Upper lobe of right lung (tissue), 1 donor: ENCODE results near the gene OSBPL5. TPM values are rescaled to one million over a fixed set of nuclear protein-coding genes. Genes with fewer than 3 reads are reported as not detected.
"Not testable (repeated sequence)": the region's sequence is repeated elsewhere in the genome, so short reads cannot be mapped to it uniquely, and the experiment has no call there.

Experiments used
- ATAC-seq: fragments of 200-7000 bp; cut with Tn5 transposase; one replicate; pipeline ENCODE4 v1.9.1; 2020; ENCODE audit warnings: mild to moderate bottlenecking, moderate library complexity
- DNase-seq: peaks from one replicate; pipeline ENCODE4 v3.0.0-alpha.2; 2020
- H3K27ac ChIP-seq: fragments of 200-600 bp; one replicate; pipeline ENCODE4 v1.8.0; 2022
- H3K27me3 ChIP-seq: fragments of 200-600 bp; one replicate; pipeline ENCODE4 v1.8.0; 2022; ENCODE audit warnings: mild to moderate bottlenecking
- H3K36me3 ChIP-seq: fragments of 200-600 bp; one replicate; pipeline ENCODE4 v1.8.0; 2022
- H3K4me1 ChIP-seq: fragments of 200-600 bp; one replicate; pipeline ENCODE4 v1.8.0; 2022
- H3K4me3 ChIP-seq: fragments of 200-600 bp; one replicate; pipeline ENCODE4 v1.8.0; 2022; ENCODE audit warnings: mild to moderate bottlenecking
- H3K9me3 ChIP-seq: fragments of 200-600 bp; one replicate; pipeline ENCODE4 v1.8.0; 2022
- CTCF ChIP-seq: fragments of 200-600 bp; IDR thresholded peaks from one replicate; pipeline ENCODE4 v1.8.0; 2022; ENCODE audit warnings: antibody characterized with exemption
- intact Hi-C: fragments of 100-400 bp; cut with DNase I; formaldehyde crosslinking; loops from one replicate; pipeline ENCODE4 v1.11.0; 2022
- total RNA-seq: library from RNA; stranded (reverse); fragmentation: NEBNext Ultra II Directional; extraction: Animal tissue kit (Norgen Biotek cat#: 25700); gene quantifications from one replicate; pipeline ENCODE4 v1.2.1, GENCODE V29; 2021
- donor health status: DM: no; HTN: yes; CAD: no; lungs with severe emphysema.

OSBPL5 gene
- total RNA-seq, 1 donor from 2014 or later = 52.6 TPM

- no peak for ATAC-seq
These were observed 87.8 kb downstream of the OSBPL5 start for GRCh38 chr11:3077189-3077836.

DNA sequence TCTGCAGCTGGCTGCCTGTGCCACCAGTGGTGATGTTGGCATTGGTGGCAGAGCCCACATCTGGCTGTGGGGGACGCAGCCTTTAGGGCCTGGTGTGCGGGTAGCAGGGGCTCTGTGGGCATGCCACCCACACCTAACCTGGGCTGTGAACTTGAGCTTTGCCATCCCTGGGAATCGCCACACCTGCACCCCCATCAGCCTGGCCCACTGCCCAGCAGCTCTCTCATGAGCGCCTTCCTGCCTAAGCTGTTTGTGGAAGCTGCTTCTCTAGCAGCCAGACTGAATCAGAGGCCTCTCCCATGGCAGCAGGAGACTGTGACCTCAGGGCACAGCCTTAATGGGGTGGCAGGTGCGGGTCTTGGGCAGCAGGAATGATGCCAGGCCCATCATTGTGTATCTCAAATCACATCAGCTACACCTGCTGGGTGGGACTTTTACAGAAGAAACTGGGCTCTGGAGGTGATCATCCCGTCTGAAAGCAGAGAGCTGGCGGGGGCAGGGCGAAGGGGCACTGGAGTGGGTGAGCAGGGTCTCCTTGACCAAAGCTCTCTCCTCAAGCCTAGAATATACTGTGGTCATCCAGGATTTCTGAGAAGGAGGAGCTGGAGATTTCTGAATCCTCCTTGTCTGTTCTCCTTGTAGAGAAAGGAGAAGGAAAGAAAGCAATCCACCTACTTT lies 90.1 kb downstream of the OSBPL5 start:
- Histone ChIP-seq H3K9me3 (no peaks in the 10 kb centered on the region), H3K4me1 (no peaks in the 10 kb centered on the region), H3K27ac (no peak overlapping the region), H3K36me3 (no peaks in the 10 kb centered on the region), H3K27me3 (no peaks in the 10 kb centered on the region), H3K4me3 (no peak overlapping the region)
- no peak for TF ChIP-seq CTCF
- ATAC-seq = peak; percentile 34
- DNase-seq = no peak
- intact Hi-C loops = no loop called here

More at GRCh38 chr11:3077189-3077836, 87.8 kb downstream of the OSBPL5 start:
- DNase-seq = no peak
- intact Hi-C loops = no loop called here
- Histone ChIP-seq H3K9me3 (no peaks in the 10 kb centered on the region), H3K36me3 (no peaks in the 10 kb centered on the region), H3K4me3 (no peak overlapping the region), H3K27ac (no peak overlapping the region), H3K27me3 (no peaks in the 10 kb centered on the region), H3K4me1 (no peaks in the 10 kb centered on the region)
- TF ChIP-seq CTCF = no peak

DNA sequence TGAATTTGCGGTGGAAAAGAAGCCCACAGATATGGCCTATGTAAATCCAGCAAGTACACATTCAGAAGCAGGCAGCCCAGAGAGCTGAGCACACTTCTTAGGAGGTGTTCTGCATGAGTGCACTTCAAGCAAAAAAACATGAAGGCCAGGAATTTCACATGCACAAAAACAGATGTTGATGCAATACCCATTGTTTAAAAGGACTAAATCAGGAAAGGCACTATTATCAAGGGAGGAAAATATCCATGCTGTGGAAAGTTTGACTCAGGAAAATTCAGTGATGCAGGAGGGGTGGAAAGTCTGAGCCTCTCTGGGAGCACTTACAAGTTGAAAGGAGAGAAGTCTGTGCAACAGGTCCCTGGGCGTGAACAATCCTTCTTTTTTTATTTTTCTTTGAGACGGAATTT lies 92.1 kb downstream of the OSBPL5 start:
- no peaks in the 10 kb centered on the region for H3K36me3 ChIP-seq
- intact Hi-C loops = no loop called here
- no peak for TF ChIP-seq CTCF
- no peak overlapping the region for H3K27ac ChIP-seq
- no peaks in the 10 kb centered on the region for H3K9me3 ChIP-seq
- no peaks in the 10 kb centered on the region for H3K27me3 ChIP-seq
- H3K4me1 ChIP-seq = no peaks in the 10 kb centered on the region
- peak; percentile 80 for ATAC-seq
- DNase-seq = no peak
- H3K4me3 ChIP-seq = no peak overlapping the region

DNA sequence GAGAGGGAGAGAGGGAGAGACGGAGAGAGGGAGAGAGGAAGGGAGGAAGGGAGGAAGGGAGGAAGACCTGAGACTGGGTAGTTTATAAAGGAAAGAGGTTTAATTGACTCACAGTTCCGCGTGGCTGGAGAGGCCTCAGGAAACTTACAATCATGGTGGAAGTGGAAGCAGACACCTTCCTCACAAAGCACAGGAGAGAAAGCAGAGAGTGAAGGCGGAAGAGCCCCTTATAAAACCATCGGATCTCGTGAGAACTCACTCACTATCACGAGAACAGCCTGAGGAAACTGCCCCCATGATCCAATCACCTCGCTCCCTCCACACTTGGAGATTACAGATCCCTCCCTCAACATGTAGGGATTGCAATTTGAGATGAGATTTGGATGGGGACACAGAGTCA lies 95.7 kb downstream of the OSBPL5 start:
- Histone ChIP-seq H3K27ac (no peak overlapping the region), H3K4me1 (no peaks in the 10 kb centered on the region), H3K36me3 (no peaks in the 10 kb centered on the region), H3K4me3 (no peak overlapping the region), H3K27me3 (no peaks in the 10 kb centered on the region), H3K9me3 (no peaks in the 10 kb centered on the region)
- intact Hi-C loops = no loop called here
- no peak for ATAC-seq
- DNase-seq = no peak
- TF ChIP-seq CTCF = no peak

GRCh38 chr11:3066308-3066707 lies 98.8 kb downstream of the OSBPL5 start:
- H3K9me3 ChIP-seq, H3K4me1 ChIP-seq, H3K36me3 ChIP-seq, ATAC-seq, H3K27ac ChIP-seq, H3K4me3 ChIP-seq, H3K27me3 ChIP-seq, intact Hi-C loops, DNase-seq: not testable (repeated sequence)

- DNase-seq, H3K9me3 ChIP-seq, intact Hi-C loops: not testable (repeated sequence)
These were observed 100.4 kb downstream of the OSBPL5 start for GRCh38 chr11:3064709-3065108.

GRCh38 chr11:3063876-3064275 lies 101.2 kb downstream of the OSBPL5 start:
- H3K27ac ChIP-seq, ATAC-seq, H3K4me1 ChIP-seq, H3K4me3 ChIP-seq, H3K27me3 ChIP-seq, H3K36me3 ChIP-seq, DNase-seq, H3K9me3 ChIP-seq, intact Hi-C loops: not testable (repeated sequence)

More at GRCh38 chr11:3064709-3065108, 100.4 kb downstream of the OSBPL5 start:
- not testable (repeated sequence) for H3K27ac ChIP-seq, H3K27me3 ChIP-seq, H3K4me1 ChIP-seq, H3K4me3 ChIP-seq, H3K36me3 ChIP-seq, ATAC-seq

GRCh38 chr11:3063432-3063831 lies 101.7 kb downstream of the OSBPL5 start:
- H3K4me1 ChIP-seq, H3K36me3 ChIP-seq, H3K27ac ChIP-seq, DNase-seq, H3K9me3 ChIP-seq, intact Hi-C loops, H3K27me3 ChIP-seq, ATAC-seq, H3K4me3 ChIP-seq: not testable (repeated sequence)
